ENCODE results near the gene FMN2. TPM values are rescaled to one million over a fixed set of nuclear protein-coding genes. Genes with fewer than 3 reads are reported as not detected.

FMN2 gene
- total RNA-seq, 2 experiments from 2014 or later, result not detected

- H3K27me3 Mint-ChIP-seq, result no peaks in the 10 kb centered on the region
- DNase-seq (no peak), ATAC-seq (no peak)
- H3K27ac Mint-ChIP-seq, result no peak overlapping the region
- H3K4me3 Mint-ChIP-seq, result no peak overlapping the region
- H3K4me1 Mint-ChIP-seq, result no peaks in the 10 kb centered on the region
- CTCF ChIA-PET, result no interaction called here
- H3K9me3 Mint-ChIP-seq (ENCODE audit: low read depth), result no peaks in the 10 kb centered on the region
- no peaks in the 10 kb centered on the region for H3K36me3 Mint-ChIP-seq
Observed at GRCh38 chr1:240207073-240207709, 115.5 kb downstream of the FMN2 start.

DNA sequence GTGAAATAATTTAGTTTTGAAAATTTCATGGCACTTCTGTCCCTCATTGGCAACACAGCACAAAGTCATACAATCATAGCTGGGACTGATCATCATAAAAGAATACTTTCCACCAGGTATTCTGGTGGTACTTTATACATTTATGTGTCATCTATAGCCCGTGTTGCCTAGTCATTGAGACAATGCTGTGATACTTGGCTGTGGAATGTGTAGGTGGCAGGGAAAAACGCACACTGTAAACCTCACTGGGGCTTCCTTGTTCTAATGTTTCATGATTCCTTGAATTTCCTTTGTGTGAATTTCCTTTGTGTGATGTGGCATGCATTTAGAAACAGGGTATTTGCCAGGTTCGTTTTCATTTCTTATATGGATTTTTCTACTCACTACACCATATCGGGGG is 118.3 kb downstream of the FMN2 start:
- Mint-ChIP-seq H3K36me3 (no peaks in the 10 kb centered on the region), H3K27ac (no peak overlapping the region), H3K27me3 (no peaks in the 10 kb centered on the region), H3K9me3 (ENCODE audit: low read depth) (no peaks in the 10 kb centered on the region), H3K4me1 (no peaks in the 10 kb centered on the region), H3K4me3 (no peak overlapping the region)
- CTCF ChIA-PET, result no interaction called here
- ATAC-seq, result no peak
- DNase-seq, result no peak

GRCh38 chr1:240212556-240212955 is 120.9 kb downstream of the FMN2 start:
- DNase-seq (no peak), ATAC-seq (no peak)
- Mint-ChIP-seq H3K4me3 (no peak overlapping the region), H3K36me3 (no peaks in the 10 kb centered on the region), H3K27me3 (no peaks in the 10 kb centered on the region), H3K9me3 (ENCODE audit: low read depth) (no peaks in the 10 kb centered on the region), H3K4me1 (no peaks in the 10 kb centered on the region), H3K27ac (no peak overlapping the region)
- CTCF ChIA-PET, result no interaction called here

DNA sequence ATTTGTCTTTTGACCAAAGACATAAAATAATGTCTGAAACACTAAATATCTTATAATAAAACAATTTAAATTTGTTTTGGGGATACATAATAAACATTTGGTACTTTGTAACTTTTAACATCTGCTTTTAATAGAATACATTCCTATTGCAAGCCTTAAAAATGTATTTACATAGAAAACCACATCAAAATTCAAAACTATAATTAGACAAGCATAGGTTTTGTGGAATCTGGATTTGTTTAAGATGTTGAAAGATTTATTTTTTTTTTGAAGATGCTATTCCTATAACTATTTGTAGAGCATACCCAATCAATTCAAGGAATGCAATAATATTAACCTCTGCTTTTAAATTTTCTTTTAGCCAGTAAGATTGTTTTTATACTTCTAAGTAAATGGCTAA is 125.7 kb downstream of the FMN2 start:
- Mint-ChIP-seq H3K4me3 (no peak overlapping the region), H3K36me3 (no peaks in the 10 kb centered on the region), H3K27me3 (no peaks in the 10 kb centered on the region), H3K4me1 (no peaks in the 10 kb centered on the region), H3K9me3 (ENCODE audit: low read depth) (peaks cover 7% of the 10 kb centered on the region), H3K27ac (no peak overlapping the region)
- no peak for ATAC-seq
- CTCF ChIA-PET, result no interaction called here
- DNase-seq, result no peak

DNA sequence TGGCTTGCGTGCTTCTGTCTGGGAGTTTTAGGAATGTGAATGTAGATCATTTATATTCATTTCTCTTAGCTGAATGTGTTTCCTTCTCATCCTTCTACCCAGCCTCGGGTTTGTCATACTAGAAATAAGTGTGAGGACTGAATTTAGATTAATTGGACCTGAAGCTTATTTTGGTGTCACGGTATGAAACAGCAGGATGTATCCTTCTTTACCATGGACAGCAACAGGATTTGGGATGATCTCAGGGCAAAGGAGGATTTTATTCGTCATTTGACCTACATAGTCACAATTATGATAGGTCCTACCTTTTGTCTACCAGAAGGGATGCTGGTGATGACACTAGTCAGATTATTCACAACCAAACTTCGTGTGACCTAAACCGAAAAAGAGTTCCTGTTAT is 127.4 kb downstream of the FMN2 start:
- Mint-ChIP-seq H3K9me3 (ENCODE audit: low read depth) (peaks cover 9% of the 10 kb centered on the region), H3K4me1 (no peaks in the 10 kb centered on the region), H3K27me3 (no peaks in the 10 kb centered on the region), H3K36me3 (no peaks in the 10 kb centered on the region), H3K27ac (no peak overlapping the region), H3K4me3 (no peak overlapping the region)
- CTCF ChIA-PET, result no interaction called here
- DNase-seq (no peak), ATAC-seq (no peak)

- Mint-ChIP-seq H3K27me3 (no peaks in the 10 kb centered on the region), H3K4me3 (no peak overlapping the region), H3K27ac (no peak overlapping the region), H3K9me3 (ENCODE audit: low read depth) (peaks cover 22% of the 10 kb centered on the region), H3K36me3 (no peaks in the 10 kb centered on the region), H3K4me1 (no peaks in the 10 kb centered on the region)
- no peak for ATAC-seq
- no peak for DNase-seq
- CTCF ChIA-PET, result no interaction called here
Observed at GRCh38 chr1:240226102-240226501, 134.4 kb downstream of the FMN2 start.

- peaks cover 11% of the 10 kb centered on the region for H3K9me3 Mint-ChIP-seq (ENCODE audit: low read depth)
- no peak overlapping the region for H3K4me3 Mint-ChIP-seq
- H3K36me3 Mint-ChIP-seq, result no peaks in the 10 kb centered on the region
- DNase-seq (no peak), ATAC-seq (no peak)
- no peaks in the 10 kb centered on the region for H3K4me1 Mint-ChIP-seq
- CTCF ChIA-PET, result no interaction called here
- no peak overlapping the region for H3K27ac Mint-ChIP-seq
- no peaks in the 10 kb centered on the region for H3K27me3 Mint-ChIP-seq
Observed at GRCh38 chr1:240230816-240231215, 139.1 kb downstream of the FMN2 start.

- DNase-seq (no peak), ATAC-seq (no peak)
- no peaks in the 10 kb centered on the region for H3K36me3 Mint-ChIP-seq
- H3K4me3 Mint-ChIP-seq, result no peak overlapping the region
- CTCF ChIA-PET, result no interaction called here
- H3K4me1 Mint-ChIP-seq, result no peaks in the 10 kb centered on the region
- H3K9me3 Mint-ChIP-seq (ENCODE audit: low read depth), result peaks cover 6% of the 10 kb centered on the region
- no peak overlapping the region for H3K27ac Mint-ChIP-seq
- no peaks in the 10 kb centered on the region for H3K27me3 Mint-ChIP-seq
Observed at GRCh38 chr1:240232530-240232929, 140.8 kb downstream of the FMN2 start.

DNA sequence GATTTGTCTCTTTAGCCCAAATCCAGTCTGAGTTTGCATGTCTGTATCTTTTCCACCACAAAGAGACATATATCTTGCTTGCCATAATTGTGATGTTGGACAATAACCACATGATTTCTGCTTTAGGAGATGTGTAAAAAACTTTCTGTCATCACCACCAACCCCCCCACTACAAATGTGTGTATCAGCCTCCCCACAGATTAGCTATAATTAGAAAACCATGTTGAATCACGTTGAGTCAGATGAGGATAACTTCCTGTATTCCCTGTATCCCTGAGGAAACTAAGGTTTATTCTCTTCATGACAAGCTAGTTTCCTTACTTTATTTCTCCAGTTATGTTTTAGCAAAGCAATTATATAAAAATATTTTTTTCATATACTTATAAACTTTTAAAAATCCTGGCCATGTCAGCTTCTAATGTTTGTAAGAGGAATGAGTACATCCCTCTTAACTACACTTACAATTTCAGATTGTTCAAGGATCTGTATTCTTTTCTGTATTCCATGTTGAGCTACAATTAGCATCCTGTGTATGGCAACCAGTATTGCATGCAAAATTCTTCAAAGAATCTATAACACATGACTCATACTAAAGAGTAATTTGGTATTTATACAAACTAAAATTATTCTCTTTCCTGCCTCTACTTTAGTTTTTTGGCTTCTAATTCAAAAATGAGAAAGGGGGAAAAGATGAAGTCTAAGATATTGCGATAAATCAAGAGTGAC is 143.0 kb downstream of the FMN2 start:
- Mint-ChIP-seq H3K27ac (no peak overlapping the region), H3K4me1 (no peaks in the 10 kb centered on the region), H3K27me3 (no peaks in the 10 kb centered on the region), H3K9me3 (ENCODE audit: low read depth) (peaks cover 6% of the 10 kb centered on the region), H3K36me3 (no peaks in the 10 kb centered on the region), H3K4me3 (no peak overlapping the region)
- no peak for DNase-seq
- no peak for ATAC-seq
- CTCF ChIA-PET, result no interaction called here

DNA sequence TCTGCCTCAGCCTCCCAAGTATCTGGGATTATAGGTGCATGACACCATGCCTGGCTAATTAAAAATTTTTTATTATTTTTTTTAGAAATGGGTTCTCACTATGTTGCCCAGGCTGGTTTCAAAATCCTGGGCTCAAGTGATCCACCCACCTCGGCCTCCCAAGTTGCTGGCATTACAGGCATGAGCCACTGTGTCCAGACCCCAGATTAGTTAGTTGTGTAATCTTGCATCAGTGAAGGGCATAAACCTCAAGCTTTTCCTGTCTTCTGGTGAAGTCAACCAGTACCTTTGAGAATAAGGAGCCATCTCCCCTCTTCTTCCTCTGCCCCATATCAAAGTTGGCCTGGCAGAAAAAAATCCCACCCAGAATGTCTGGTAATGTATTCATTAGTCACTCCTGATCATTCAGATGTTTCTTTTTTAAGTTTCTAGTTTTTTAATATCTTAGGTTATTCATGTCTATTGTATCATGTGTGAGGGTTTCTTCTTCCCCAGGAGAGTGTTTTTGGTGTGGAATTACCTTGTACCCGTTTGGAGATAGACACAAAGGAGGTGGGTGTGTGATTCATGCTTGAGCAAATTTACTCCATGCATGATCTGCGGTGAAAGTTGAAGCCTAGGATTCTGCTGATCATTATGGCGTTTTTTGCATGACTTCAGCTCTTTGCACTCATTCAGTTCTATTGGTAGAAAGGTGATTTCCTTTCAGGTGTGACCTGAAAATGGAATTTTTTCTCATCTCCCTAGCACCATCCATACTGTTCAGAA is 144.0 kb downstream of the FMN2 start:
- H3K4me1 Mint-ChIP-seq, result no peaks in the 10 kb centered on the region
- H3K4me3 Mint-ChIP-seq, result no peak overlapping the region
- H3K9me3 Mint-ChIP-seq (ENCODE audit: low read depth), result peaks cover 6% of the 10 kb centered on the region
- no peak overlapping the region for H3K27ac Mint-ChIP-seq
- CTCF ChIA-PET, result no interaction called here
- no peaks in the 10 kb centered on the region for H3K27me3 Mint-ChIP-seq
- ATAC-seq (no peak), DNase-seq (no peak)
- no peaks in the 10 kb centered on the region for H3K36me3 Mint-ChIP-seq

- Mint-ChIP-seq H3K36me3 (no peaks in the 10 kb centered on the region), H3K4me1 (no peaks in the 10 kb centered on the region), H3K27ac (no peak overlapping the region), H3K4me3 (no peak overlapping the region), H3K27me3 (no peaks in the 10 kb centered on the region), H3K9me3 (ENCODE audit: low read depth) (peaks cover 3% of the 10 kb centered on the region)
- DNase-seq (no peak), ATAC-seq (no peak)
- CTCF ChIA-PET, result no interaction called here
Observed at GRCh38 chr1:240237305-240237721, 145.6 kb downstream of the FMN2 start.

DNA sequence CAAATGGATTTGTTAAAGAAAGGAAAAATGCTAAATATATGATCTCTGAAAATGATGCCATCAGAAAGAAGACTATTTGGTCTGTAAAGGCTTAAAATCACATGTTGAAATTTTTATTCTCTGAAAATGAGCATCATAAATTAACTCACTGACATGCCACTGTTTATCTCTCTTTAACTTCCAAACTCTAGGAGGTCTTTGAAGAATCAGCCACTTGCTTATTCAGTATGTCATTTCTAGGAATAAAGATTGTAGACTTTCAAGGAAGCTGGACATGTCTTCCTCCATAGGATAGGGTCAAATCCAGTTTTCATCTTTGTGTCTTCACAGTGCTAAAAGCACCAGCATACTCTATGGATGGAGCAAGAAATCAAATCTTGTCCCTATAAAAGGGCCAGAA is 147.6 kb downstream of the FMN2 start:
- CTCF ChIA-PET, result no interaction called here
- Mint-ChIP-seq H3K9me3 (ENCODE audit: low read depth) (peaks cover 4% of the 10 kb centered on the region), H3K4me3 (no peak overlapping the region), H3K27me3 (no peaks in the 10 kb centered on the region), H3K27ac (no peak overlapping the region), H3K4me1 (no peaks in the 10 kb centered on the region), H3K36me3 (no peaks in the 10 kb centered on the region)
- ATAC-seq (no peak), DNase-seq (no peak)

DNA sequence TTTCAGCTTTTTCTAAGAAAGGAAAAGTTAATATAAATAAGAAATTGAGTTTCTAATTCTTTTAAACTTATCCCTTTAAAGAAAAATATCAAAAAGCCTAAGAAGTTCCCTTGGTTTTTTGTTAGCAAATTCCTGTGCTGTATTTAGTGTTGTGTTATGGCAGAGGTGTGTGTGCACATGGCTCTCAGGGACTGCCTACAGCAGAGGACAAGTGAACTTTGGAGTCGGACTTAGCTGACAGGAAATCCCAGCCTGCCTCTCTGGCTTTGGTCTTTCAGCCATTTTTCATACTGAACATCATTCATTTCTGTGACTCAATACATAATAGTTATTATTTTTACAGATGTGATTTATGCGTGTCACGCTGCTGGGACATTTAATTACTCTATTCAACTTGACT is 149.6 kb downstream of the FMN2 start:
- H3K4me3 Mint-ChIP-seq, result no peak overlapping the region
- no peaks in the 10 kb centered on the region for H3K36me3 Mint-ChIP-seq
- peaks cover 4% of the 10 kb centered on the region for H3K9me3 Mint-ChIP-seq (ENCODE audit: low read depth)
- DNase-seq, result no peak
- H3K27me3 Mint-ChIP-seq, result no peaks in the 10 kb centered on the region
- H3K4me1 Mint-ChIP-seq, result no peaks in the 10 kb centered on the region
- H3K27ac Mint-ChIP-seq, result no peak overlapping the region
- no peak for ATAC-seq
- CTCF ChIA-PET, result no interaction called here

DNA sequence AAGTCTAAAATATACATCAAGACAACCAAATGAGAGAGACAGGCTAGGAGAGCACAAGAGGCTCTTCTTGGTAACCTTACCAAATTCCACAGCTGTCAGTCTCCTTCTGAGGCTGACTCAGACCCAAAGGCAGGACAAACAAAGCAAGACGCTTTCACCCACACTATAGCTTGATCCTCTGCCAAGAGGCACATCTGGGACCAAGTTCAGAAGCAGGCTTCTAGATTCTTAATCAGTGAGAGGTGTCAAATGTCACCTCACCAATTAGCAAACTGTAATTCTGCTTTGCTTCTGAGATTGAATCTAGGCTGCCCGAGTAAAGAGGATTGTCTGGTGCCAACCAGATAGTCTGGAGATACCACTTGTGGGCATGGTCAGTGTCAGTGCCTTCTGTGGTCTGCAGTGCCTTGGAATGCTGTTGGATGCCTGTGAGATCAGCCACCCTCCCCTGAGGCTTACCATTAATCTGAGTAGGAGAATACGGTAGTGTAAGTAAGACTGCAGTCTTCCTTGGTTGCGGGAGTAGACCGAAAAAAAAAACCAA is 151.0 kb downstream of the FMN2 start:
- CTCF ChIA-PET, result no interaction called here
- peaks cover 4% of the 10 kb centered on the region for H3K9me3 Mint-ChIP-seq (ENCODE audit: low read depth)
- H3K4me1 Mint-ChIP-seq, result no peaks in the 10 kb centered on the region
- H3K36me3 Mint-ChIP-seq, result no peaks in the 10 kb centered on the region
- H3K4me3 Mint-ChIP-seq, result no peak overlapping the region
- no peak for ATAC-seq
- DNase-seq, result no peak
- H3K27me3 Mint-ChIP-seq, result no peaks in the 10 kb centered on the region
- no peak overlapping the region for H3K27ac Mint-ChIP-seq

Data from activated CD8-positive, alpha-beta memory T cell treated with anti-CD3 and anti-CD28 coated beads, Interleukin-2, amount 10 ng/mL, durations not matched to agents 7 days and 5 days (primary cell).